ENCODE results near the gene SERPIND1.

DNA sequence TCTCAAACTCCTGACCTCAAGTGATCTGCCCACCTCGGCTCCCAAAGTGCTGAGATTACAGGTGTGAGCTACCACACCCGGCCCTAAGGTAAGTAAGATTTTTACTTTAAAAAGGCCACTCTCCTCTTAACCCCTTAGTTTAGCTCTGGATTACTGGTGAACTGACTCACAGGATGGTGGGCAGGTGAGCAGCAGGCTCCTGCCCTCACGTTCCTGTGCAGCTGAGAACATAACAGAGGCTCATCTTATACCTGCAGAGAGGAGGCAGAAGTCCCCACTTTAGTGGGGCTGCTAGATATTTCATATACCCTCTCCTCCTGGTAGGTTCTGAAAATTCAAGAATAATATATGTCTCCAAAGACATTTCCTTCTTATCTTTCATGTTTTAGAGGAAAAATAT is 17.1 kb upstream of the SERPIND1 start:
- TF ChIP-seq JUNB (IDR thresholded peaks at IDR 0.05; ENCODE audit: unreplicated experiment) (no peak), POLR2AphosphoS5 (IDR thresholded peaks at IDR 0.05; ENCODE audit: low read depth) (no peak), EZH2 (IDR thresholded peaks at IDR 0.05; ENCODE audit: low read depth, unreplicated experiment) (no peak), CREB1 (CRISPR knock-in tag; IDR thresholded peaks at IDR 0.05; ENCODE audit: low read depth) (no peak), ZNF331 (CRISPR knock-in tag; IDR thresholded peaks at IDR 0.05; ENCODE audit: low read depth) (no peak), EZH2phosphoT487 (IDR thresholded peaks at IDR 0.05; ENCODE audit: unreplicated experiment) (no peak), NANOG (IDR thresholded peaks at IDR 0.05; ENCODE audit: borderline replicate concordance) (no peak)
- TF ChIP-seq, protein P1, sequence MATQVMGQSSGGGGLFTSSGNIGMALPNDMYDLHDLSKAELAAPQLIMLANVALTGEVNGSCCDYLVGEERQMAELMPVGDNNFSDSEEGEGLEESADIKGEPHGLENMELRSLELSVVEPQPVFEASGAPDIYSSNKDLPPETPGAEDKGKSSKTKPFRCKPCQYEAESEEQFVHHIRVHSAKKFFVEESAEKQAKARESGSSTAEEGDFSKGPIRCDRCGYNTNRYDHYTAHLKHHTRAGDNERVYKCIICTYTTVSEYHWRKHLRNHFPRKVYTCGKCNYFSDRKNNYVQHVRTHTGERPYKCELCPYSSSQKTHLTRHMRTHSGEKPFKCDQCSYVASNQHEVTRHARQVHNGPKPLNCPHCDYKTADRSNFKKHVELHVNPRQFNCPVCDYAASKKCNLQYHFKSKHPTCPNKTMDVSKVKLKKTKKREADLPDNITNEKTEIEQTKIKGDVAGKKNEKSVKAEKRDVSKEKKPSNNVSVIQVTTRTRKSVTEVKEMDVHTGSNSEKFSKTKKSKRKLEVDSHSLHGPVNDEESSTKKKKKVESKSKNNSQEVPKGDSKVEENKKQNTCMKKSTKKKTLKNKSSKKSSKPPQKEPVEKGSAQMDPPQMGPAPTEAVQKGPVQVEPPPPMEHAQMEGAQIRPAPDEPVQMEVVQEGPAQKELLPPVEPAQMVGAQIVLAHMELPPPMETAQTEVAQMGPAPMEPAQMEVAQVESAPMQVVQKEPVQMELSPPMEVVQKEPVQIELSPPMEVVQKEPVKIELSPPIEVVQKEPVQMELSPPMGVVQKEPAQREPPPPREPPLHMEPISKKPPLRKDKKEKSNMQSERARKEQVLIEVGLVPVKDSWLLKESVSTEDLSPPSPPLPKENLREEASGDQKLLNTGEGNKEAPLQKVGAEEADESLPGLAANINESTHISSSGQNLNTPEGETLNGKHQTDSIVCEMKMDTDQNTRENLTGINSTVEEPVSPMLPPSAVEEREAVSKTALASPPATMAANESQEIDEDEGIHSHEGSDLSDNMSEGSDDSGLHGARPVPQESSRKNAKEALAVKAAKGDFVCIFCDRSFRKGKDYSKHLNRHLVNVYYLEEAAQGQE (IDR thresholded peaks at IDR 0.05; ENCODE audit: unreplicated experiment), result no peak
- TF ChIP-seq, protein P2, sequence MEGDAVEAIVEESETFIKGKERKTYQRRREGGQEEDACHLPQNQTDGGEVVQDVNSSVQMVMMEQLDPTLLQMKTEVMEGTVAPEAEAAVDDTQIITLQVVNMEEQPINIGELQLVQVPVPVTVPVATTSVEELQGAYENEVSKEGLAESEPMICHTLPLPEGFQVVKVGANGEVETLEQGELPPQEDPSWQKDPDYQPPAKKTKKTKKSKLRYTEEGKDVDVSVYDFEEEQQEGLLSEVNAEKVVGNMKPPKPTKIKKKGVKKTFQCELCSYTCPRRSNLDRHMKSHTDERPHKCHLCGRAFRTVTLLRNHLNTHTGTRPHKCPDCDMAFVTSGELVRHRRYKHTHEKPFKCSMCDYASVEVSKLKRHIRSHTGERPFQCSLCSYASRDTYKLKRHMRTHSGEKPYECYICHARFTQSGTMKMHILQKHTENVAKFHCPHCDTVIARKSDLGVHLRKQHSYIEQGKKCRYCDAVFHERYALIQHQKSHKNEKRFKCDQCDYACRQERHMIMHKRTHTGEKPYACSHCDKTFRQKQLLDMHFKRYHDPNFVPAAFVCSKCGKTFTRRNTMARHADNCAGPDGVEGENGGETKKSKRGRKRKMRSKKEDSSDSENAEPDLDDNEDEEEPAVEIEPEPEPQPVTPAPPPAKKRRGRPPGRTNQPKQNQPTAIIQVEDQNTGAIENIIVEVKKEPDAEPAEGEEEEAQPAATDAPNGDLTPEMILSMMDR (conservative IDR thresholded peaks at IDR 0.05; ENCODE audit: low read depth in 2 of 2), result no peak

All from GM23338 (cell line).